ENCODE results near the gene KDM2A.
A peak's percentile ranks its signal among the peaks of the same experiment; 100 is the strongest.

The KDM2A gene

GRCh38 chr11:67267188-67268080 lies 148.4 kb downstream of the KDM2A start:
- Histone ChIP-seq H3K23ac (ENCODE audit: low read length in 2 of 2) (peak overlapping the region; percentile 54 to 57), H2BK120ac (ENCODE audit: low read depth, low read length) (peak overlapping the region; percentile 87), H2AFZ (ENCODE audit: low read depth, low read length) (no peak overlapping the region), H3K27me3 (ENCODE audit: control insufficient read depth in 1 of 2, insufficient read depth in 1 of 2, low read length in 2 of 2) (no peaks in the 10 kb centered on the region), H3K36me3 (ENCODE audit: control insufficient read depth in 1 of 2, insufficient read depth in 2 of 2, low read depth in 1 of 2, low read length in 2 of 2) (peaks cover 9 to 29% of the 10 kb centered on the region in 2 experiments), H3K14ac (ENCODE audit: low read length in 2 of 2) (peak overlapping the region in 1 of 2 experiments; percentile 93), H3K4me1 (ENCODE audit: control insufficient read depth, insufficient read depth, low read depth, low read length) (peaks cover 60% of the 10 kb centered on the region), H3K79me1 (replicated peaks; ENCODE audit: low read length, poor library complexity, severe bottlenecking) (peaks cover 2% of the 10 kb centered on the region), H4K91ac (ENCODE audit: low read length) (peak overlapping the region; percentile 58), H3K9ac (ENCODE audit: low read length) (peak overlapping the region; percentile 86), H2BK12ac (ENCODE audit: low read length in 2 of 2) (peak overlapping the region in 1 of 2 experiments; percentile 66), H3K4me3 (ENCODE audit: insufficient read depth in 1 of 2, low read depth in 1 of 2, low read length in 2 of 2) (peak overlapping the region; percentile 74 to 97), H4K8ac (ENCODE audit: low read length) (no peak overlapping the region), H2AK5ac (ENCODE audit: low read length, severe bottlenecking) (no peak overlapping the region), H3K27ac (ENCODE audit: low read length, poor library complexity, severe bottlenecking) (no peak overlapping the region), H3K4ac (ENCODE audit: low read depth in 1 of 2, low read length in 2 of 2) (peak overlapping the region; percentile 83 to 86), H3K18ac (ENCODE audit: low read depth in 1 of 2, low read length in 2 of 2) (peak overlapping the region; percentile 68 to 85), H3K4me2 (ENCODE audit: low read length, poor library complexity, severe bottlenecking) (peak overlapping the region; percentile 92), H2BK5ac (ENCODE audit: low read depth, low read length, poor library complexity, severe bottlenecking) (no peak overlapping the region), H2BK15ac (ENCODE audit: low read depth, poor library complexity, severe bottlenecking) (no peak overlapping the region), H3K9me3 (ENCODE audit: control insufficient read depth, low read length) (no peaks in the 10 kb centered on the region)
- DNase-seq = no peak
- WGBS = 47% methylated on average over 24 of the region's 30 CpGs

DNA sequence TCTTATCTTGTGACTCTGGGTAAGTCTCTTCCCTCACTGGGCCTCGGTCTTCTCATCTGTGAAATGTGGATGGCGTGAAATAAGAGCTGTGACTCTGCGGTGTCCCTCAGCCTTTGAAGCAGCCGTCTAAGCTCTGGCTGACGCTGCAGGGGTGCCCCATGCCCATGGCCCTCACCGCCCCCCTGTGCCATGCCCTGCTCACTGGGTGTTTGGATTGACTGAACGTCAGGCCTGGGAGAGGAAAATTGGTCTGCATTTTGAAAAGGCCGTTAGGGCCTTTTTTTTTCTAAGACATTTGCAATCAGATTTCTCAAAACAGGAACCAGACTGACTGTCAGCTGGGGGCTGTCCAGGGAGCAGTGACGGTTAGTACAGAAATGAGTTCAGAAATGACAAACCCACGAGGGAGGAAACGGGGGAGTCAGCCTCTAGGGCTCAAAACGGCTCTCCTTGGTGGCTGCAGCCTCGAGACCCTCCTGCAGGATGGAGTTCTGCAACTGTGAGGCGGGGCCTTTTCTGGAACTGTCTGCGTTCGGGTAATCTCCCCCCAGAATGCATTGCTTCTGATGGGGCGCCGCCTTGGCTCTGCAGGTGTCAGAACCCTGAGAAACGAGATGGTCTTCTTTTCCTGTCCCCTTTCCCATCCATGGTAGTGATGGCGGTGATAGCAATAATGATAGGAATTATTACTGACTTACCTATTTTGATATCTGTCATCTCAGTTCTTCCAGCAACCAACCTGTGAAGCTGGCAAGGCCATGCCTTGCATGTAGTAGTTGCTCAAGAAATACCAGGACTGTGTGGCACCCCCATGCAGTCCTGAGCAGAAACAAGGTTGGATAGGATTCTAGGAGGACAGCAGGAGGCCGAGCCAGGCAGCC lies 149.3 kb downstream of the KDM2A start:
- peaks cover 58% of the 10 kb centered on the region for H3K4me1 ChIP-seq (ENCODE audit: control insufficient read depth, insufficient read depth, low read depth, low read length)
- peak overlapping the region in 1 of 2 experiments; percentile 30 for H3K14ac ChIP-seq (ENCODE audit: low read length in 2 of 2)
- no peak overlapping the region for H4K8ac ChIP-seq (ENCODE audit: low read length)
- no peak overlapping the region for H3K4me2 ChIP-seq (ENCODE audit: low read length, poor library complexity, severe bottlenecking)
- H3K4me3 ChIP-seq (ENCODE audit: insufficient read depth in 1 of 2, low read depth in 1 of 2, low read length in 2 of 2) = peak overlapping the region; percentile 39 to 97
- no peak overlapping the region for H2BK12ac ChIP-seq (ENCODE audit: low read length in 2 of 2)
- peak overlapping the region; percentile 9 for H4K91ac ChIP-seq (ENCODE audit: low read length)
- no peaks in the 10 kb centered on the region for H3K27me3 ChIP-seq (ENCODE audit: control insufficient read depth in 1 of 2, insufficient read depth in 1 of 2, low read length in 2 of 2)
- H3K79me1 ChIP-seq (replicated peaks; ENCODE audit: low read length, poor library complexity, severe bottlenecking) = peaks cover 3% of the 10 kb centered on the region
- H2BK120ac ChIP-seq (ENCODE audit: low read depth, low read length) = no peak overlapping the region
- H2AFZ ChIP-seq (ENCODE audit: low read depth, low read length) = no peak overlapping the region
- H2AK5ac ChIP-seq (ENCODE audit: low read length, severe bottlenecking) = no peak overlapping the region
- H3K4ac ChIP-seq (ENCODE audit: low read depth in 1 of 2, low read length in 2 of 2) = peak overlapping the region in 1 of 2 experiments; percentile 25
- no peak overlapping the region for H2BK15ac ChIP-seq (ENCODE audit: low read depth, poor library complexity, severe bottlenecking)
- H2BK5ac ChIP-seq (ENCODE audit: low read depth, low read length, poor library complexity, severe bottlenecking) = no peak overlapping the region
- peak overlapping the region; percentile 86 for H3K9ac ChIP-seq (ENCODE audit: low read length)
- H3K9me3 ChIP-seq (ENCODE audit: control insufficient read depth, low read length) = no peaks in the 10 kb centered on the region
- H3K18ac ChIP-seq (ENCODE audit: low read depth in 1 of 2, low read length in 2 of 2) = no peak overlapping the region
- 84% methylated on average over 19 of the region's 21 CpGs for WGBS
- no peak overlapping the region for H3K27ac ChIP-seq (ENCODE audit: low read length, poor library complexity, severe bottlenecking)
- no peak for DNase-seq
- H3K36me3 ChIP-seq (ENCODE audit: control insufficient read depth in 1 of 2, insufficient read depth in 2 of 2, low read depth in 1 of 2, low read length in 2 of 2) = peaks cover 9 to 37% of the 10 kb centered on the region in 2 experiments
- peak overlapping the region in 1 of 2 experiments; percentile 57 for H3K23ac ChIP-seq (ENCODE audit: low read length in 2 of 2)

- H3K9ac ChIP-seq (ENCODE audit: low read length) = no peak overlapping the region
- H3K14ac ChIP-seq (ENCODE audit: low read length in 2 of 2) = peak overlapping the region in 1 of 2 experiments; percentile 30
- H3K79me1 ChIP-seq (replicated peaks; ENCODE audit: low read length, poor library complexity, severe bottlenecking) = peaks cover 4% of the 10 kb centered on the region
- H3K27me3 ChIP-seq (ENCODE audit: control insufficient read depth in 1 of 2, insufficient read depth in 1 of 2, low read length in 2 of 2) = no peaks in the 10 kb centered on the region
- H2BK12ac ChIP-seq (ENCODE audit: low read length in 2 of 2) = no peak overlapping the region
- H3K4me2 ChIP-seq (ENCODE audit: low read length, poor library complexity, severe bottlenecking) = no peak overlapping the region
- H2BK120ac ChIP-seq (ENCODE audit: low read depth, low read length) = no peak overlapping the region
- no peak overlapping the region for H2BK5ac ChIP-seq (ENCODE audit: low read depth, low read length, poor library complexity, severe bottlenecking)
- H2BK15ac ChIP-seq (ENCODE audit: low read depth, poor library complexity, severe bottlenecking) = no peak overlapping the region
- no peak overlapping the region for H3K23ac ChIP-seq (ENCODE audit: low read length in 2 of 2)
- H3K9me3 ChIP-seq (ENCODE audit: control insufficient read depth, low read length) = no peaks in the 10 kb centered on the region
- H3K27ac ChIP-seq (ENCODE audit: low read length, poor library complexity, severe bottlenecking) = no peak overlapping the region
- 97% methylated on average over 13 of the region's 13 CpGs for WGBS
- H3K4me3 ChIP-seq (ENCODE audit: insufficient read depth in 1 of 2, low read depth in 1 of 2, low read length in 2 of 2) = no peak overlapping the region
- H3K36me3 ChIP-seq (ENCODE audit: control insufficient read depth in 1 of 2, insufficient read depth in 2 of 2, low read depth in 1 of 2, low read length in 2 of 2) = peaks cover 9 to 40% of the 10 kb centered on the region in 2 experiments
- H3K4me1 ChIP-seq (ENCODE audit: control insufficient read depth, insufficient read depth, low read depth, low read length) = peaks cover 61% of the 10 kb centered on the region
- no peak overlapping the region for H4K91ac ChIP-seq (ENCODE audit: low read length)
- peak overlapping the region in 1 of 2 experiments; percentile 31 for H3K4ac ChIP-seq (ENCODE audit: low read depth in 1 of 2, low read length in 2 of 2)
- H3K18ac ChIP-seq (ENCODE audit: low read depth in 1 of 2, low read length in 2 of 2) = no peak overlapping the region
- no peak overlapping the region for H2AFZ ChIP-seq (ENCODE audit: low read depth, low read length)
- H4K8ac ChIP-seq (ENCODE audit: low read length) = no peak overlapping the region
- no peak overlapping the region for H2AK5ac ChIP-seq (ENCODE audit: low read length, severe bottlenecking)
- no peak for DNase-seq
These were observed 149.9 kb downstream of the KDM2A start for GRCh38 chr11:67268962-67269268.

Measured in mesenchymal stem cell (in vitro differentiated cells and primary cell).